Liver (tissue), 9 donors: ENCODE results near the gene ISM2. TPM values are rescaled to one million over a fixed set of nuclear protein-coding genes. Genes with fewer than 3 reads are reported as not detected.
A peak's percentile ranks its signal among the peaks of the same experiment; 100 is the strongest.

Source experiments
- DNase-seq: peaks from one replicate; pipeline ENCODE4 v3.0.0-alpha.2; 2017; ENCODE audit warnings: low spot score
- H3K27ac ChIP-seq, 2 donors: one replicate each; pipeline ENCODE4 v1.7.0; 2013; ENCODE audit warnings: inconsistent platforms in 2 of 2, low read length in 2 of 2, control low read depth in 1 of 2, low read depth in 1 of 2, mild to moderate bottlenecking in 1 of 2
- H3K27me3 ChIP-seq, 4 donors: one replicate each; pipeline versions ENCODE4 v1.6.1 to v1.7.0; 2013; ENCODE audit warnings: low read length in 3 of 4, inconsistent platforms in 1 of 4, mild to moderate bottlenecking in 1 of 4, moderate library complexity in 1 of 4; ENCODE audit not compliant: control insufficient read depth in 4 of 4, insufficient read depth in 4 of 4
- H3K36me3 ChIP-seq, 4 donors: one replicate each; pipeline versions ENCODE4 v1.6.1 to v1.7.0; 2013; ENCODE audit warnings: low read length in 3 of 4, mild to moderate bottlenecking in 3 of 4, low read depth in 1 of 4, moderate library complexity in 1 of 4; ENCODE audit not compliant: control insufficient read depth in 4 of 4, insufficient read depth in 3 of 4
- H3K4me1 ChIP-seq, 4 donors: one replicate each; pipeline versions ENCODE4 v1.6.1 to v1.7.0; 2013; ENCODE audit warnings: low read length in 3 of 4, mild to moderate bottlenecking in 3 of 4, moderate library complexity in 1 of 4; ENCODE audit not compliant: control insufficient read depth in 4 of 4, insufficient read depth in 4 of 4
- H3K4me3 ChIP-seq, 3 donors: one replicate each; pipeline versions ENCODE4 v1.6.1 to v1.7.0; 2013; ENCODE audit warnings: low read length in 3 of 3, control low read depth in 1 of 3, low read depth in 1 of 3, mild to moderate bottlenecking in 1 of 3
- H3K9ac ChIP-seq, 2 donors: one replicate each; pipeline ENCODE4 v1.7.0; 2013; ENCODE audit warnings: low read length in 2 of 2, mild to moderate bottlenecking in 2 of 2, moderate library complexity in 2 of 2, control low read depth in 1 of 2, low read depth in 1 of 2
- H3K9me3 ChIP-seq, 4 donors: one replicate each; pipeline versions ENCODE4 v1.6.1 to v1.7.0; 2013; ENCODE audit warnings: low read length in 3 of 4; ENCODE audit not compliant: control insufficient read depth in 4 of 4
- ATF3 ChIP-seq: IDR thresholded peaks from 2 replicates; pipeline ENCODE4 v1.6.1; 2016; ENCODE audit warnings: antibody characterized with exemption
- CTCF ChIP-seq: fragments of 150-350 bp; IDR thresholded peaks from 2 replicates; pipeline ENCODE4 v1.5.1; 2017; ENCODE audit warnings: improper control_type of control experiment, low read depth, low read length; ENCODE audit not compliant: missing input control
- EGR1 ChIP-seq, 2 donors: IDR thresholded peaks; 2 replicates each; pipeline ENCODE4 v1.6.1; 2016 to 2018; ENCODE audit warnings: antibody characterized with exemption in 2 of 2, low read depth in 2 of 2
- FOXA1 ChIP-seq: IDR thresholded peaks from 2 replicates; pipeline ENCODE4 v1.6.1; 2016; ENCODE audit warnings: antibody characterized with exemption
- FOXA2 ChIP-seq: IDR thresholded peaks from 2 replicates; pipeline ENCODE4 v1.6.1; 2016; ENCODE audit warnings: antibody characterized with exemption
- GABPA ChIP-seq, 2 donors: IDR thresholded peaks in 1 of 2; conservative IDR thresholded peaks in 1 of 2; 2 replicates each; pipeline ENCODE4 v1.6.1; 2016; ENCODE audit warnings: antibody characterized with exemption in 2 of 2, mild to moderate bottlenecking in 1 of 2, moderate library complexity in 1 of 2
- HNF4A ChIP-seq, 2 donors: conservative IDR thresholded peaks; 2 replicates each; pipeline ENCODE4 v1.6.1; 2016; ENCODE audit warnings: antibody characterized with exemption in 2 of 2, mild to moderate bottlenecking in 2 of 2
- HNF4G ChIP-seq: IDR thresholded peaks from 2 replicates; pipeline ENCODE4 v1.6.1; 2016; ENCODE audit warnings: antibody characterized with exemption
- JUND ChIP-seq, 2 donors: IDR thresholded peaks; 2 replicates each; pipeline ENCODE4 v1.6.1; 2016; ENCODE audit warnings: antibody characterized with exemption in 2 of 2
- MAX ChIP-seq: IDR thresholded peaks from 2 replicates; pipeline ENCODE4 v1.6.1; 2016; ENCODE audit warnings: antibody characterized with exemption
- NR2F2 ChIP-seq: IDR thresholded peaks from 2 replicates; pipeline ENCODE4 v1.6.1; 2016; ENCODE audit warnings: antibody characterized with exemption
- RAD21 ChIP-seq, 2 donors: IDR thresholded peaks; 2 replicates each; pipeline ENCODE4 v1.6.1; 2016; ENCODE audit warnings: antibody characterized with exemption in 2 of 2, mild to moderate bottlenecking in 2 of 2
- REST ChIP-seq: IDR thresholded peaks from 2 replicates; pipeline ENCODE4 v1.6.1; 2016; ENCODE audit warnings: antibody characterized with exemption, mild to moderate bottlenecking
- RXRA ChIP-seq, 2 donors: IDR thresholded peaks; 2 replicates each; pipeline ENCODE4 v1.6.1; 2017 to 2018; ENCODE audit warnings: antibody characterized with exemption in 2 of 2, mild to moderate bottlenecking in 1 of 2
- SP1 ChIP-seq: IDR thresholded peaks from 2 replicates; pipeline ENCODE4 v1.6.1; 2018; ENCODE audit warnings: antibody characterized with exemption, mild to moderate bottlenecking
- TAF1 ChIP-seq: conservative IDR thresholded peaks from 2 replicates; pipeline ENCODE4 v1.6.1; 2016; ENCODE audit warnings: antibody characterized with exemption, mild to moderate bottlenecking
- YY1 ChIP-seq: IDR thresholded peaks from 2 replicates; pipeline ENCODE4 v1.6.1; 2016; ENCODE audit warnings: antibody characterized with exemption, mild to moderate bottlenecking
- ZBTB33 ChIP-seq: IDR thresholded peaks from 2 replicates; pipeline ENCODE4 v1.6.1; 2016; ENCODE audit warnings: antibody characterized with exemption
- WGBS: extraction: QIAGEN DNeasy Blood & Tissue Kit; methylation state at CpG from one replicate; pipeline ENCODE4 v1.1.7; 2013; 5-methylcytosine and 5-hydroxymethylcytosine counted together
- polyA plus RNA-seq, 2 donors: library from polyadenylated mRNA; stranded (reverse) in 1 of 2; unstranded in 1 of 2; fragments of 200-250 nt in 1 of 2; fragments of >200 nt in 1 of 2; fragmentation: Nextera tagmentation in 1 of 2; extraction: Ambion mirVana in 1 of 2; gene quantifications; one replicate each; pipeline versions ENCODE4 v1.2.1 to v1.2.3, GENCODE V29; 2013 to 2015
- total RNA-seq, 2 donors: library from RNA; depleted of rRNA; stranded (reverse); fragments of >200 nt; gene quantifications; one replicate each; pipeline ENCODE4 v1.2.3, GENCODE V29; 2014
- donor health status: healthy.
- donor health status: healthy.
- donor health status: healthy.
- donor health status: healthy.
- donor health status: healthy.

The ISM2 gene
- total and polyA plus RNA-seq, 4 donors, result not detected

- WGBS, result 5% methylated on average over 53 of the region's 53 CpGs
- H3K27me3 ChIP-seq, result peaks cover 2 to 17% (median 5%) of the 10 kb centered on the region in 4 donors
- peaks cover 7 to 15% (median 14%) of the 10 kb centered on the region in 4 donors for H3K4me1 ChIP-seq
- no peak overlapping the region for H3K9ac ChIP-seq
- no peaks in the 10 kb centered on the region for H3K36me3 ChIP-seq
- H3K4me3 ChIP-seq, result peak overlapping the region in 1 of 3 donors; percentile 61
- TF ChIP-seq YY1, result no peak
- TF ChIP-seq RAD21 (IDR thresholded peaks at IDR 0.05), result no peak
- TF ChIP-seq FOXA1, result no peak
- TF ChIP-seq RXRA (IDR thresholded peaks at IDR 0.05), result no peak
- no peak for TF ChIP-seq EGR1 (IDR thresholded peaks at IDR 0.05; ENCODE audit: low read depth in 2 of 2)
- TF ChIP-seq ATF3, result no peak
- no peak for DNase-seq
- H3K27ac ChIP-seq, result no peak overlapping the region
- H3K9me3 ChIP-seq, result peaks cover 0 to 4% (median 0%) of the 10 kb centered on the region in 4 donors
These were observed 440 bp upstream of the ISM2 start for GRCh38 chr14:77498984-77499527.

- Histone ChIP-seq H3K4me3 (no peak overlapping the region), H3K27me3 (peaks cover 2 to 17% (median 5%) of the 10 kb centered on the region in 4 donors), H3K27ac (no peak overlapping the region), H3K9ac (no peak overlapping the region), H3K36me3 (no peaks in the 10 kb centered on the region), H3K9me3 (no peaks in the 10 kb centered on the region), H3K4me1 (peaks cover 7 to 15% (median 14%) of the 10 kb centered on the region in 4 donors)
- 89% methylated on average over 7 of the region's 7 CpGs for WGBS
- TF ChIP-seq MAX, result no peak
- TF ChIP-seq FOXA1, result no peak
- no peak for TF ChIP-seq ZBTB33
- no peak for TF ChIP-seq NR2F2
- no peak for TF ChIP-seq CTCF
- TF ChIP-seq ATF3, result no peak
- TF ChIP-seq RXRA (IDR thresholded peaks at IDR 0.05), result no peak
- TF ChIP-seq REST, result no peak
- no peak for TF ChIP-seq FOXA2
- TF ChIP-seq TAF1, result no peak
- TF ChIP-seq SP1, result no peak
- no peak for TF ChIP-seq EGR1 (IDR thresholded peaks at IDR 0.05; ENCODE audit: low read depth in 2 of 2)
- no peak for TF ChIP-seq HNF4A (conservative IDR thresholded peaks at IDR 0.05)
- TF ChIP-seq GABPA (IDR thresholded peaks at IDR 0.05 in 1 of 2, conservative IDR thresholded peaks at IDR 0.05 in 1 of 2), result no peak
- no peak for TF ChIP-seq JUND (IDR thresholded peaks at IDR 0.05)
- TF ChIP-seq HNF4G, result no peak
- no peak for DNase-seq
These were observed 3.3 kb downstream of the ISM2 start for GRCh38 chr14:77495334-77495733.
